OCI-LY7 (cell line): Measurements from ENCODE around the gene ARRDC3.
"Not testable (repeated sequence)": the region's sequence is repeated elsewhere in the genome, so short reads cannot be mapped to it uniquely, and the experiment has no call there.

ENCODE experiments used
- EZH2phosphoT487 ChIP-seq: fragments of 200-600 bp; sonication (generic); IDR thresholded peaks from 2 replicates; pipeline ENCODE4 v1.6.1; 2018; ENCODE audit warnings: low read depth, borderline replicate concordance, mild to moderate bottlenecking, mixed run types, antibody characterized with exemption, low read length, moderate library complexity, mixed read lengths
- TF ChIP-seq, protein P1 (sequence below): fragments of 200-600 bp; sonication (generic); conservative IDR thresholded peaks from 2 replicates; pipeline ENCODE4 v1.5.1; 2014; ENCODE audit warnings: mild to moderate bottlenecking, antibody characterized with exemption, low read length, moderate library complexity, mixed read lengths

DNA sequence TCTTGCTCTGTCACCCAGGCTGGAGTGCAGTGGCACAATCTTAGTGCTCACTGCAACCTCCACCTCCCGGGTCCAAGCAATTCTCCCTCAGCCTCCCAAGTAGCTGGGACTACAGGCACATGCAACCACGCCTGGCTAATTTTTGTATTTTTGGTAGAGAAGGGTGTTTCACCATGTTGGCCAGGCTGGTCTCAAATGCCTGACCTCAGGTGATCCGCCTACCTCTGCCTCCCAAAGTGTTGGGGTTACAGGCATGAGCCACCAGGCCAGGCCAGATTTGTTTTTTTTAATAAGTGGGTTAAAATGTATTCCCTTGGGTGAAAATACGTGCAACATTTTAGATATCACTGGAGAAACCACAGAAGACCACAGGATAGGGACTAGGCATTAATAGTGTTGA lies 60.1 kb downstream of the ARRDC3 start:
- TF ChIP-seq, protein P1, sequence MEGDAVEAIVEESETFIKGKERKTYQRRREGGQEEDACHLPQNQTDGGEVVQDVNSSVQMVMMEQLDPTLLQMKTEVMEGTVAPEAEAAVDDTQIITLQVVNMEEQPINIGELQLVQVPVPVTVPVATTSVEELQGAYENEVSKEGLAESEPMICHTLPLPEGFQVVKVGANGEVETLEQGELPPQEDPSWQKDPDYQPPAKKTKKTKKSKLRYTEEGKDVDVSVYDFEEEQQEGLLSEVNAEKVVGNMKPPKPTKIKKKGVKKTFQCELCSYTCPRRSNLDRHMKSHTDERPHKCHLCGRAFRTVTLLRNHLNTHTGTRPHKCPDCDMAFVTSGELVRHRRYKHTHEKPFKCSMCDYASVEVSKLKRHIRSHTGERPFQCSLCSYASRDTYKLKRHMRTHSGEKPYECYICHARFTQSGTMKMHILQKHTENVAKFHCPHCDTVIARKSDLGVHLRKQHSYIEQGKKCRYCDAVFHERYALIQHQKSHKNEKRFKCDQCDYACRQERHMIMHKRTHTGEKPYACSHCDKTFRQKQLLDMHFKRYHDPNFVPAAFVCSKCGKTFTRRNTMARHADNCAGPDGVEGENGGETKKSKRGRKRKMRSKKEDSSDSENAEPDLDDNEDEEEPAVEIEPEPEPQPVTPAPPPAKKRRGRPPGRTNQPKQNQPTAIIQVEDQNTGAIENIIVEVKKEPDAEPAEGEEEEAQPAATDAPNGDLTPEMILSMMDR = not testable (repeated sequence)
- TF ChIP-seq EZH2phosphoT487 = not testable (repeated sequence)
